ENCODE measurements around the gene ZNF280B. TPM values are rescaled to one million over a fixed set of nuclear protein-coding genes. Genes with fewer than 3 reads are reported as not detected.
"Not testable (repeated sequence)": the region's sequence is repeated elsewhere in the genome, so short reads cannot be mapped to it uniquely, and the experiment has no call there.

Gene ZNF280B
- total and polyA plus RNA-seq, 2 experiments from 2014 or later: 0.11 to 0.45 TPM

- 35 to 39% methylated on average over 2 of the region's 2 CpGs for WGBS, 2 experiments (ENCODE audit: low coverage in 1 of 2, low lambda C conversion rate in 2 of 2, missing lambda C conversion rate in 2 of 2)
- Histone ChIP-seq H3K79me2 (ENCODE audit: insufficient read depth) (no peaks in the 10 kb centered on the region), H3K27me3 (replicated peaks; ENCODE audit: insufficient read depth) (peaks cover 20% of the 10 kb centered on the region), H4K20me1 (ENCODE audit: insufficient read depth) (no peaks in the 10 kb centered on the region), H3K9me3 (ENCODE audit: low read depth) (no peaks in the 10 kb centered on the region), H2AFZ (no peak overlapping the region), H3K4me2 (ENCODE audit: unreplicated experiment) (no peak overlapping the region), H3K4me1 (ENCODE audit: insufficient read depth) (no peaks in the 10 kb centered on the region), H3K9ac (no peak overlapping the region), H3K9me2 (ENCODE audit: insufficient read depth) (no peaks in the 10 kb centered on the region), H3K27ac (no peak overlapping the region), H3K36me3 (ENCODE audit: low read depth) (no peaks in the 10 kb centered on the region), H3F3A (ENCODE audit: insufficient read depth) (no peaks in the 10 kb centered on the region), H3K4me3 (no peak overlapping the region)
- TF ChIP-seq EZH2 (IDR thresholded peaks at IDR 0.05; ENCODE audit: insufficient read depth, poor library complexity, severe bottlenecking) (no peak), EZH2phosphoT487 (IDR thresholded peaks at IDR 0.05; ENCODE audit: insufficient read depth, low read depth) (no peak)
- DNase-seq: no peak
- in situ Hi-C loops (cut with MboI): no loop called here
These were observed 39.0 kb downstream of the ZNF280B start for GRCh38 chr22:22469527-22469926.

GRCh38 chr22:22468794-22469469, 39.6 kb downstream of the ZNF280B start:
- H3K36me3 ChIP-seq (ENCODE audit: low read depth); H3K9me3 ChIP-seq (ENCODE audit: low read depth); H3K4me1 ChIP-seq (ENCODE audit: insufficient read depth); H3F3A ChIP-seq (ENCODE audit: insufficient read depth); H3K9me2 ChIP-seq (ENCODE audit: insufficient read depth); H3K9ac ChIP-seq; in situ Hi-C loops (cut with MboI); H3K4me3 ChIP-seq; H2AFZ ChIP-seq; DNase-seq; H4K20me1 ChIP-seq (ENCODE audit: insufficient read depth); H3K79me2 ChIP-seq (ENCODE audit: insufficient read depth); H3K27ac ChIP-seq; H3K4me2 ChIP-seq (ENCODE audit: unreplicated experiment): not testable (repeated sequence)
- peaks cover 17% of the 10 kb centered on the region for H3K27me3 ChIP-seq (replicated peaks; ENCODE audit: insufficient read depth)
- WGBS, 2 experiments (ENCODE audit: low coverage in 1 of 2, low lambda C conversion rate in 2 of 2, missing lambda C conversion rate in 2 of 2): 58 to 61% methylated on average over 11 of the region's 11 CpGs

GRCh38 chr22:22467112-22467511, 41.4 kb downstream of the ZNF280B start:
- H4K20me1 ChIP-seq (ENCODE audit: insufficient read depth): no peaks in the 10 kb centered on the region
- H3K4me2 ChIP-seq (ENCODE audit: unreplicated experiment): no peak overlapping the region
- 22 to 25% methylated on average over 1 of the region's 1 CpG for WGBS, 2 experiments (ENCODE audit: low coverage in 1 of 2, low lambda C conversion rate in 2 of 2, missing lambda C conversion rate in 2 of 2)
- H3K27me3 ChIP-seq (replicated peaks; ENCODE audit: insufficient read depth): peaks cover 15% of the 10 kb centered on the region
- TF ChIP-seq EZH2 (IDR thresholded peaks at IDR 0.05; ENCODE audit: insufficient read depth, poor library complexity, severe bottlenecking) (no peak), EZH2phosphoT487 (IDR thresholded peaks at IDR 0.05; ENCODE audit: insufficient read depth, low read depth) (no peak)
- H3K4me3 ChIP-seq: no peak overlapping the region
- no peak overlapping the region for H2AFZ ChIP-seq
- H3K9ac ChIP-seq: no peak overlapping the region
- no peaks in the 10 kb centered on the region for H3K9me2 ChIP-seq (ENCODE audit: insufficient read depth)
- in situ Hi-C loops (cut with MboI): no loop called here
- H3K79me2 ChIP-seq (ENCODE audit: insufficient read depth): no peaks in the 10 kb centered on the region
- no peaks in the 10 kb centered on the region for H3K9me3 ChIP-seq (ENCODE audit: low read depth)
- H3F3A ChIP-seq (ENCODE audit: insufficient read depth): no peaks in the 10 kb centered on the region
- no peaks in the 10 kb centered on the region for H3K4me1 ChIP-seq (ENCODE audit: insufficient read depth)
- H3K36me3 ChIP-seq (ENCODE audit: low read depth): no peaks in the 10 kb centered on the region
- DNase-seq: no peak
- no peak overlapping the region for H3K27ac ChIP-seq

- TF ChIP-seq EZH2 (IDR thresholded peaks at IDR 0.05; ENCODE audit: insufficient read depth, poor library complexity, severe bottlenecking) (no peak), EZH2phosphoT487 (IDR thresholded peaks at IDR 0.05; ENCODE audit: insufficient read depth, low read depth) (no peak)
- H3K9me2 ChIP-seq (ENCODE audit: insufficient read depth): no peaks in the 10 kb centered on the region
- H2AFZ ChIP-seq: no peak overlapping the region
- H3K4me3 ChIP-seq: no peak overlapping the region
- no peak overlapping the region for H3K27ac ChIP-seq
- peak; percentile 22 for DNase-seq
- no peak overlapping the region for H3K9ac ChIP-seq
- H3K4me1 ChIP-seq (ENCODE audit: insufficient read depth): no peaks in the 10 kb centered on the region
- in situ Hi-C loops (cut with MboI): no loop called here
- H4K20me1 ChIP-seq (ENCODE audit: insufficient read depth): no peaks in the 10 kb centered on the region
- no peaks in the 10 kb centered on the region for H3K9me3 ChIP-seq (ENCODE audit: low read depth)
- no peak overlapping the region for H3K4me2 ChIP-seq (ENCODE audit: unreplicated experiment)
- H3K36me3 ChIP-seq (ENCODE audit: low read depth): no peaks in the 10 kb centered on the region
- no peaks in the 10 kb centered on the region for H3F3A ChIP-seq (ENCODE audit: insufficient read depth)
- peaks cover 15% of the 10 kb centered on the region for H3K27me3 ChIP-seq (replicated peaks; ENCODE audit: insufficient read depth)
- no peaks in the 10 kb centered on the region for H3K79me2 ChIP-seq (ENCODE audit: insufficient read depth)
- WGBS, 2 experiments (ENCODE audit: low coverage in 1 of 2, low lambda C conversion rate in 2 of 2, missing lambda C conversion rate in 2 of 2): 38 to 59% methylated on average over 1 of the region's 1 CpG
These were observed 42.8 kb downstream of the ZNF280B start for GRCh38 chr22:22465782-22466181.
